Cerebellar nuclear complex (tissue), 1 donor: ENCODE results near the gene RNF146.
"Not testable (repeated sequence)": the region's sequence is repeated elsewhere in the genome, so short reads cannot be mapped to it uniquely, and the experiment has no call there.

Source experiments
- DNase-seq, 2 experiments: peaks; one replicate each; lab custom pipeline; 2025; lab: John Stamatoyannopoulos, UW

Gene RNF146

GRCh38 chr6:127266178-127266891, at the start of gene RNF146:
TSS of gene RNF146 (plus strand) at chr6:127266864. CDS start at chr6:127280339, 13,475 bp downstream.
- peak in 1 of 2 experiments; percentile 60 for DNase-seq

GRCh38 chr6:127219869-127220268, 46.8 kb upstream of the RNF146 start:
- DNase-seq: no peak

GRCh38 chr6:127221201-127221600, 45.5 kb upstream of the RNF146 start:
- no peak for DNase-seq

- DNase-seq: no peak
These were observed 44.2 kb upstream of the RNF146 start for GRCh38 chr6:127222418-127222817.

- no peak for DNase-seq
These were observed 41.2 kb upstream of the RNF146 start for GRCh38 chr6:127225497-127225896.

GRCh38 chr6:127233819-127234218, 32.8 kb upstream of the RNF146 start:
- not testable (repeated sequence) for DNase-seq

GRCh38 chr6:127243501-127243900, 23.2 kb upstream of the RNF146 start:
- no peak for DNase-seq

GRCh38 chr6:127247114-127248096, 19.3 kb upstream of the RNF146 start:
- peak; percentile 89 for DNase-seq

- peak; percentile 69 to 86 for DNase-seq
These were observed 17.0 kb upstream of the RNF146 start for GRCh38 chr6:127249621-127250020.

- no peak for DNase-seq
These were observed 11.4 kb upstream of the RNF146 start for GRCh38 chr6:127255286-127255685.

- no peak for DNase-seq
These were observed 3.8 kb upstream of the RNF146 start for GRCh38 chr6:127262896-127263295.

GRCh38 chr6:127263481-127263880, 3.2 kb upstream of the RNF146 start:
- no peak for DNase-seq

- DNase-seq: no peak
These were observed 405 bp downstream of the RNF146 start for GRCh38 chr6:127266892-127267645.

- DNase-seq: no peak
These were observed 1.3 kb downstream of the RNF146 start for GRCh38 chr6:127267646-127268625.

GRCh38 chr6:127272576-127272975, 5.9 kb downstream of the RNF146 start:
- DNase-seq: no peak

GRCh38 chr6:127273499-127273898, 6.8 kb downstream of the RNF146 start:
- no peak for DNase-seq

- no peak for DNase-seq
These were observed 9.7 kb downstream of the RNF146 start for GRCh38 chr6:127276331-127276730.

GRCh38 chr6:127277878-127278843, 11.5 kb downstream of the RNF146 start:
- DNase-seq: no peak

GRCh38 chr6:127279815-127280214, 13.2 kb downstream of the RNF146 start:
- no peak for DNase-seq

GRCh38 chr6:127282184-127282583, 15.5 kb downstream of the RNF146 start:
- DNase-seq: no peak
